Measurements from ENCODE around the gene KIZ. TPM values are rescaled to one million over a fixed set of nuclear protein-coding genes. Genes with fewer than 3 reads are reported as not detected.
"Not testable (repeated sequence)": the region's sequence is repeated elsewhere in the genome, so short reads cannot be mapped to it uniquely, and the experiment has no call there.

Gene KIZ
- total RNA-seq, 6 experiments from 2014 or later = 11.5 to 18.8 (median 14.0) TPM

GRCh38 chr20:21159658-21160380, 33.9 kb downstream of the KIZ start:
- no peak for TF ChIP-seq CTCF (IDR thresholded peaks at IDR 0.05)
- H3K36me3 Mint-ChIP-seq (ENCODE audit: low read depth) = peaks cover 14% of the 10 kb centered on the region; the same call in 1 of the 2 replicates
- H3K27me3 Mint-ChIP-seq (ENCODE audit: insufficient read depth) = no peaks in the 10 kb centered on the region; the same call in none of the 2 replicates
- DNase-seq = no peak
- H3K9me3 Mint-ChIP-seq = no peaks in the 10 kb centered on the region
- no peak overlapping the region for H3K4me3 Mint-ChIP-seq
- H3K27ac Mint-ChIP-seq = no peak overlapping the region
- H3K4me1 Mint-ChIP-seq (ENCODE audit: low read depth) = peaks cover 15% of the 10 kb centered on the region

GRCh38 chr20:21161926-21162325, 36.0 kb downstream of the KIZ start:
- no peak overlapping the region for H3K27ac Mint-ChIP-seq
- peaks cover 16% of the 10 kb centered on the region; the same call in 1 of the 2 replicates for H3K36me3 Mint-ChIP-seq (ENCODE audit: low read depth)
- H3K9me3 Mint-ChIP-seq = no peaks in the 10 kb centered on the region
- no peak for TF ChIP-seq CTCF (IDR thresholded peaks at IDR 0.05)
- H3K4me1 Mint-ChIP-seq (ENCODE audit: low read depth) = peaks cover 8% of the 10 kb centered on the region
- H3K4me3 Mint-ChIP-seq = no peak overlapping the region
- no peaks in the 10 kb centered on the region; the same call in 1 of the 2 replicates for H3K27me3 Mint-ChIP-seq (ENCODE audit: insufficient read depth)
- no peak for DNase-seq

- Mint-ChIP-seq H3K4me1 (ENCODE audit: low read depth) (peaks cover 8% of the 10 kb centered on the region), H3K27ac (no peak overlapping the region; the same call in 1 of the 2 replicates), H3K36me3 (ENCODE audit: low read depth) (peaks cover 18% of the 10 kb centered on the region; the same call in 1 of the 2 replicates), H3K4me3 (no peak overlapping the region), H3K9me3 (no peaks in the 10 kb centered on the region), H3K27me3 (ENCODE audit: insufficient read depth) (no peaks in the 10 kb centered on the region; the same call in 1 of the 2 replicates)
- no peak for DNase-seq
- no peak for TF ChIP-seq CTCF (IDR thresholded peaks at IDR 0.05)
These were observed 36.7 kb downstream of the KIZ start for GRCh38 chr20:21162631-21163030.

GRCh38 chr20:21166801-21167200, 40.9 kb downstream of the KIZ start:
- TF ChIP-seq CTCF (IDR thresholded peaks at IDR 0.05) = no peak
- H3K4me3 Mint-ChIP-seq = no peak overlapping the region

GRCh38 chr20:21167261-21167660, 41.4 kb downstream of the KIZ start:
- Mint-ChIP-seq H3K27me3 (ENCODE audit: insufficient read depth) (no peaks in the 10 kb centered on the region), H3K4me1 (ENCODE audit: low read depth) (no peaks in the 10 kb centered on the region), H3K4me3 (no peak overlapping the region), H3K9me3 (no peaks in the 10 kb centered on the region), H3K27ac (no peak overlapping the region), H3K36me3 (ENCODE audit: low read depth) (peaks cover 33% of the 10 kb centered on the region)
- no peak for DNase-seq
- no peak for TF ChIP-seq CTCF (IDR thresholded peaks at IDR 0.05)

More at GRCh38 chr20:21166801-21167200, 40.9 kb downstream of the KIZ start:
- Mint-ChIP-seq H3K27ac (no peak overlapping the region), H3K27me3 (ENCODE audit: insufficient read depth) (no peaks in the 10 kb centered on the region), H3K4me1 (ENCODE audit: low read depth) (no peaks in the 10 kb centered on the region), H3K36me3 (ENCODE audit: low read depth) (peaks cover 33% of the 10 kb centered on the region), H3K9me3 (no peaks in the 10 kb centered on the region)
- DNase-seq = no peak

- not testable (repeated sequence) for H3K9me3 Mint-ChIP-seq; H3K27ac Mint-ChIP-seq; H3K4me3 Mint-ChIP-seq; DNase-seq; H3K27me3 Mint-ChIP-seq (ENCODE audit: insufficient read depth); H3K4me1 Mint-ChIP-seq (ENCODE audit: low read depth)
- peaks cover 27% of the 10 kb centered on the region for H3K36me3 Mint-ChIP-seq (ENCODE audit: low read depth)
These were observed 42.2 kb downstream of the KIZ start for GRCh38 chr20:21168061-21168460.
